HepG2 (cell line): ENCODE measurements around the gene RBPMS2. TPM values are rescaled to one million over a fixed set of nuclear protein-coding genes. Genes with fewer than 3 reads are reported as not detected.

Experiments
- ATAC-seq: fragments of 200-7000 bp; cut with Tn5 transposase; 3 replicates; pipeline ENCODE4 v1.9.1; 2020; ENCODE audit warnings: mild to moderate bottlenecking, moderate library complexity
- BruUV-seq: library from RNA; stranded (reverse); fragments of 400-500 nt; replicated peaks from 2 replicates; lab custom pipeline; 2021; lab: Mats Ljungman, UMichigan
- CTCF ChIA-PET: fragments of 300-600 bp; formaldehyde crosslinking; extraction: SDS; loops from one replicate; lab custom pipeline; 2021; ENCODE audit warnings: low total read pairs, inconsistent platforms, low intra/inter-chr PET ratio; lab: Yijun Ruan, JAX
- POLR2A ChIA-PET: fragments of 350-600 bp; sonication (Branson Sonifier 250); formaldehyde crosslinking; loops from one replicate; lab custom pipeline; 2020; ENCODE audit warnings: antibody characterized with exemption, inconsistent platforms; lab: Yijun Ruan, JAX
- DNase-seq: peaks from one replicate; pipeline ENCODE4 v3.0.0-alpha.2; 2015; ENCODE audit warnings: low spot score
- FAIRE-seq: peaks from 3 replicates; lab custom pipeline; 2011; peaks lifted over from hg19 to GRCh38; lab: Jason Lieb, UNC
- H2AFZ ChIP-seq: one replicate; pipeline ENCODE4 v1.6.1; 2011; ENCODE audit warnings: low read length, inconsistent platforms
- H3K27ac ChIP-seq: fragments of 300-600 bp; 3 replicates; pipeline ENCODE4 v1.8.0; 2011; ENCODE audit warnings: mixed run types, mild to moderate bottlenecking, mixed read lengths, low read length, inconsistent platforms; ENCODE audit not compliant: insufficient read depth; ENCODE audit errors: extremely low read length
- H3K27me3 ChIP-seq, 2 experiments: fragments of 200-600 bp in 1 of 2; 2 replicates in 1 of 2; 3 replicates in 1 of 2; pipeline versions ENCODE4 v1.6.0 to v1.8.0; 2011; ENCODE audit warnings: low read length in 2 of 2, mild to moderate bottlenecking in 2 of 2, moderate library complexity in 2 of 2, inconsistent platforms in 1 of 2; ENCODE audit not compliant: insufficient read depth in 2 of 2, control insufficient read depth in 1 of 2
- H3K36me3 ChIP-seq, 2 experiments: fragments of 200-600 bp in 1 of 2; replicated peaks in 1 of 2; 2 replicates in 1 of 2; 3 replicates in 1 of 2; pipeline versions ENCODE4 v1.5.1 to v1.8.0; 2011; ENCODE audit warnings: low read length in 2 of 2, inconsistent platforms in 1 of 2; ENCODE audit not compliant: insufficient read depth in 2 of 2, control insufficient read depth in 1 of 2
- H3K4me1 ChIP-seq: 2 replicates; pipeline ENCODE4 v1.5.1; 2012; ENCODE audit warnings: low read length, inconsistent platforms; ENCODE audit not compliant: insufficient read depth
- H3K4me2 ChIP-seq: 2 replicates; pipeline ENCODE4 v1.6.0; 2011; ENCODE audit warnings: low read depth, low read length, inconsistent platforms
- H3K4me3 ChIP-seq, 3 experiments: fragments of 200-600 bp in 1 of 3; sonication (generic), shearing (Covaris generic) in 1 of 3; replicated peaks in 1 of 3; 2 replicates each; pipeline ENCODE4 v1.5.1; 2011 to 2016; ENCODE audit warnings: low read length in 3 of 3, inconsistent platforms in 2 of 3, low read depth in 2 of 3, mild to moderate bottlenecking in 2 of 3, control low read depth in 1 of 3, mixed read lengths in 1 of 3; ENCODE audit not compliant: insufficient read depth in 1 of 3
- H3K79me2 ChIP-seq: one replicate; pipeline ENCODE4 v1.6.1; 2011; ENCODE audit warnings: low read length, inconsistent platforms; ENCODE audit not compliant: insufficient read depth
- H3K9ac ChIP-seq: 2 replicates; pipeline ENCODE4 v1.6.0; 2011; ENCODE audit warnings: mild to moderate bottlenecking, low read depth, low read length, inconsistent platforms; ENCODE audit not compliant: insufficient read depth
- H3K9me3 ChIP-seq: 2 replicates; pipeline ENCODE4 v1.5.1; 2012; ENCODE audit warnings: mild to moderate bottlenecking, low read length
- H4K20me1 ChIP-seq: 2 replicates; pipeline ENCODE4 v1.6.0; 2011; ENCODE audit warnings: inconsistent platforms, mild to moderate bottlenecking, low read length, moderate library complexity; ENCODE audit not compliant: insufficient read depth
- ATF3 ChIP-seq: sonication (generic); formaldehyde crosslinking; IDR thresholded peaks from 2 replicates; pipeline ENCODE4 v1.4.0; 2020; ENCODE audit warnings: missing genetic modification reagents
- CTCF ChIP-seq: sonication (generic); formaldehyde crosslinking; IDR thresholded peaks from 2 replicates; pipeline ENCODE4 v1.5.0; 2020; ENCODE audit warnings: mild to moderate bottlenecking, missing genetic modification reagents, moderate library complexity
- RAD21 ChIP-seq: fragments of 450-650 bp; formaldehyde crosslinking; IDR thresholded peaks from 2 replicates; pipeline ENCODE4 v1.5.0; 2020; ENCODE audit warnings: mild to moderate bottlenecking
- SSRP1 ChIP-seq: IDR thresholded peaks from 2 replicates; pipeline ENCODE4 v1.6.1; 2016; ENCODE audit warnings: control low read depth
- STAG1 ChIP-seq: sonication (generic); formaldehyde crosslinking; IDR thresholded peaks from 2 replicates; pipeline ENCODE4 v1.4.0; 2020; ENCODE audit warnings: missing genetic modification reagents
- YEATS4 ChIP-seq: sonication (generic); formaldehyde crosslinking; IDR thresholded peaks from 2 replicates; pipeline ENCODE4 v1.4.0; 2020; ENCODE audit warnings: missing genetic modification reagents, borderline replicate concordance
- ZNF543 ChIP-seq: sonication (generic); formaldehyde crosslinking; IDR thresholded peaks from 2 replicates; pipeline ENCODE4 v1.4.0; 2020; ENCODE audit warnings: mild to moderate bottlenecking, missing genetic modification reagents
- ZNF710 ChIP-seq: sonication (generic); formaldehyde crosslinking; IDR thresholded peaks from 2 replicates; pipeline ENCODE4 v1.5.0; 2020; ENCODE audit warnings: mild to moderate bottlenecking, missing genetic modification reagents, borderline replicate concordance
- WGBS: methylation state at CpG from one replicate; pipeline ENCODE4 v1.1.6; 2017; ENCODE audit warnings: low lambda C conversion rate; 5-methylcytosine and 5-hydroxymethylcytosine counted together
- in situ Hi-C: cut with HindIII; loops from 2 replicates; pipeline ENCODE4 v1.10.0; 2017; ENCODE audit warnings: low pct_unique_long_range_greater_than_20kb; ENCODE audit not compliant: extremely low pct_ligation_motif_present
- intact Hi-C: fragments of 100-400 bp; cut with micrococcal nuclease; formaldehyde crosslinking; loops from one replicate; pipeline ENCODE4 v1.10.0; 2022; ENCODE audit not compliant: unreplicated experiment
- polyA plus RNA-seq, 8 experiments: library from polyadenylated mRNA; depleted of rRNA in 3 of 8; stranded (reverse) in 7 of 8; unstranded in 1 of 8; fragments of >200 nt; fragmentation: Illumina TruSeq in 4 of 8; extraction: Trizol in 4 of 8; gene quantifications; 2 replicates each; pipeline versions ENCODE4 v1.2.1 to v1.2.3, GENCODE V29; 2011 to 2016; ENCODE audit warnings: low read depth in 4 of 8, missing spikeins in 1 of 8, mixed read lengths in 1 of 8; ENCODE audit not compliant: insufficient read depth in 1 of 8
- total RNA-seq, 5 experiments: library from RNA; depleted of rRNA; stranded (reverse); fragments of >200 nt; fragmentation: Illumina TruSeq; extraction: Trizol; gene quantifications; 2 replicates each; pipeline ENCODE4 v1.2.3, GENCODE V29; 2016; ENCODE audit warnings: low read depth in 1 of 5
- TF ChIP-seq, protein P1 (sequence below): sonication (generic); formaldehyde crosslinking; IDR thresholded peaks from 2 replicates; pipeline ENCODE4 v1.4.0; 2020; ENCODE audit warnings: missing genetic modification reagents

RBPMS2 gene
- total and polyA plus RNA-seq, 2 of the 13 experiments (the other 11 are each of a cell fraction or from before 2014, with no cell fraction given): 0.08 TPM; not detected in 1

GRCh38 chr15:64767203-64767602 is 8.2 kb downstream of the RBPMS2 start:
- in situ Hi-C loops (no loop called here), intact Hi-C loops (no loop called here)
- WGBS: 80% methylated on average over 2 of the region's 7 CpGs
- Histone ChIP-seq H4K20me1 (no peaks in the 10 kb centered on the region), H3K36me3 (no peaks in the 10 kb centered on the region), H3K4me3 (no peak overlapping the region), H3K79me2 (no peaks in the 10 kb centered on the region), H3K4me2 (no peak overlapping the region), H3K9me3 (no peaks in the 10 kb centered on the region), H3K27me3 (peaks cover 1 to 3% of the 10 kb centered on the region in 2 experiments; a peak in 2 of 5 replicates), H3K4me1 (peaks cover 18% of the 10 kb centered on the region), H3K9ac (no peak overlapping the region), H3K27ac (no peak overlapping the region), H2AFZ (no peak overlapping the region)
- CTCF ChIA-PET: no interaction called here
- ATAC-seq: no peak; the same call in 2 of the 3 replicates
- FAIRE-seq: no peak
- TF ChIP-seq YEATS4: no peak
- TF ChIP-seq CTCF (CRISPR knock-in tag): peak; percentile 50
- peak; percentile 43 for TF ChIP-seq STAG1 (CRISPR knock-in tag)
- no peak for TF ChIP-seq ATF3 (CRISPR knock-in tag)
- TF ChIP-seq RAD21 (CRISPR knock-in tag): 0 out of 2 replicates have a peak, but pooled peaks have one; percentile 12
- BruUV-seq: no TSS peak
- POLR2A ChIA-PET: no interaction called here
- no peak for DNase-seq

GRCh38 chr15:64766058-64766457 is 9.3 kb downstream of the RBPMS2 start:
- no peak overlapping the region for H2AFZ ChIP-seq
- H3K36me3 ChIP-seq: no peaks in the 10 kb centered on the region
- ChIA-PET POLR2A (no interaction called here), CTCF (no interaction called here)
- no peaks in the 10 kb centered on the region for H3K9me3 ChIP-seq
- WGBS: 100% methylated on average over 1 of the region's 8 CpGs
- BruUV-seq: no TSS peak
- no peak overlapping the region for H3K4me2 ChIP-seq
- H3K79me2 ChIP-seq: no peaks in the 10 kb centered on the region
- in situ Hi-C loops: no loop called here
- ATAC-seq (no peak), DNase-seq (no peak), FAIRE-seq (no peak)
- intact Hi-C loops: no loop called here
- peaks cover 18% of the 10 kb centered on the region for H3K4me1 ChIP-seq
- H3K4me3 ChIP-seq: no peak overlapping the region
- no peaks in the 10 kb centered on the region for H4K20me1 ChIP-seq
- H3K9ac ChIP-seq: no peak overlapping the region
- H3K27ac ChIP-seq: no peak overlapping the region
- peaks cover 1 to 3% of the 10 kb centered on the region in 2 experiments; a peak in 2 of 5 replicates for H3K27me3 ChIP-seq
- TF ChIP-seq, protein P1, sequence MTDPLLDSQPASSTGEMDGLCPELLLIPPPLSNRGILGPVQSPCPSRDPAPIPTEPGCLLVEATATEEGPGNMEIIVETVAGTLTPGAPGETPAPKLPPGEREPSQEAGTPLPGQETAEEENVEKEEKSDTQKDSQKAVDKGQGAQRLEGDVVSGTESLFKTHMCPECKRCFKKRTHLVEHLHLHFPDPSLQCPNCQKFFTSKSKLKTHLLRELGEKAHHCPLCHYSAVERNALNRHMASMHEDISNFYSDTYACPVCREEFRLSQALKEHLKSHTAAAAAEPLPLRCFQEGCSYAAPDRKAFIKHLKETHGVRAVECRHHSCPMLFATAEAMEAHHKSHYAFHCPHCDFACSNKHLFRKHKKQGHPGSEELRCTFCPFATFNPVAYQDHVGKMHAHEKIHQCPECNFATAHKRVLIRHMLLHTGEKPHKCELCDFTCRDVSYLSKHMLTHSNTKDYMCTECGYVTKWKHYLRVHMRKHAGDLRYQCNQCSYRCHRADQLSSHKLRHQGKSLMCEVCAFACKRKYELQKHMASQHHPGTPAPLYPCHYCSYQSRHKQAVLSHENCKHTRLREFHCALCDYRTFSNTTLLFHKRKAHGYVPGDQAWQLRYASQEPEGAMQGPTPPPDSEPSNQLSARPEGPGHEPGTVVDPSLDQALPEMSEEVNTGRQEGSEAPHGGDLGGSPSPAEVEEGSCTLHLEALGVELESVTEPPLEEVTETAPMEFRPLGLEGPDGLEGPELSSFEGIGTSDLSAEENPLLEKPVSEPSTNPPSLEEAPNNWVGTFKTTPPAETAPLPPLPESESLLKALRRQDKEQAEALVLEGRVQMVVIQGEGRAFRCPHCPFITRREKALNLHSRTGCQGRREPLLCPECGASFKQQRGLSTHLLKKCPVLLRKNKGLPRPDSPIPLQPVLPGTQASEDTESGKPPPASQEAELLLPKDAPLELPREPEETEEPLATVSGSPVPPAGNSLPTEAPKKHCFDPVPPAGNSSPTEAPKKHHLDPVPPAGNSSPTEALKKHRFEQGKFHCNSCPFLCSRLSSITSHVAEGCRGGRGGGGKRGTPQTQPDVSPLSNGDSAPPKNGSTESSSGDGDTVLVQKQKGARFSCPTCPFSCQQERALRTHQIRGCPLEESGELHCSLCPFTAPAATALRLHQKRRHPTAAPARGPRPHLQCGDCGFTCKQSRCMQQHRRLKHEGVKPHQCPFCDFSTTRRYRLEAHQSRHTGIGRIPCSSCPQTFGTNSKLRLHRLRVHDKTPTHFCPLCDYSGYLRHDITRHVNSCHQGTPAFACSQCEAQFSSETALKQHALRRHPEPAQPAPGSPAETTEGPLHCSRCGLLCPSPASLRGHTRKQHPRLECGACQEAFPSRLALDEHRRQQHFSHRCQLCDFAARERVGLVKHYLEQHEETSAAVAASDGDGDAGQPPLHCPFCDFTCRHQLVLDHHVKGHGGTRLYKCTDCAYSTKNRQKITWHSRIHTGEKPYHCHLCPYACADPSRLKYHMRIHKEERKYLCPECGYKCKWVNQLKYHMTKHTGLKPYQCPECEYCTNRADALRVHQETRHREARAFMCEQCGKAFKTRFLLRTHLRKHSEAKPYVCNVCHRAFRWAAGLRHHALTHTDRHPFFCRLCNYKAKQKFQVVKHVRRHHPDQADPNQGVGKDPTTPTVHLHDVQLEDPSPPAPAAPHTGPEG (CRISPR knock-in tag): no peak
- TF ChIP-seq SSRP1 (CRISPR knock-in tag) (no peak), ZNF543 (CRISPR knock-in tag) (no peak), ZNF710 (CRISPR knock-in tag) (no peak)
